H9 (cell line): ENCODE measurements around the gene UPF1. TPM values are rescaled to one million over a fixed set of nuclear protein-coding genes. Genes with fewer than 3 reads are reported as not detected.
A peak's percentile ranks its signal among the peaks of the same experiment; 100 is the strongest.

Experiments used
- DNase-seq: peaks from one replicate; pipeline ENCODE4 v3.0.0-alpha.2; 2017
- H2AFZ ChIP-seq: one replicate; pipeline ENCODE4 v1.6.1; 2013; ENCODE audit warnings: mild to moderate bottlenecking, low read length, control low read depth, moderate library complexity
- H2AK5ac ChIP-seq: 2 replicates; pipeline ENCODE4 v1.6.1; 2013; ENCODE audit warnings: low read length, control low read depth, mixed read lengths; ENCODE audit not compliant: insufficient read length
- H2BK120ac ChIP-seq: one replicate; pipeline ENCODE4 v1.6.1; 2013; ENCODE audit warnings: low read depth, mild to moderate bottlenecking, low read length, control low read depth, inconsistent platforms; ENCODE audit not compliant: poor library complexity, severe bottlenecking
- H2BK12ac ChIP-seq: 2 replicates; pipeline ENCODE4 v1.6.1; 2013; ENCODE audit warnings: low read length, control low read depth, mixed read lengths, low read depth; ENCODE audit not compliant: insufficient read length
- H2BK15ac ChIP-seq: 2 replicates; pipeline ENCODE4 v1.6.1; 2013; ENCODE audit warnings: low read depth, low read length, control low read depth
- H2BK20ac ChIP-seq: one replicate; pipeline ENCODE4 v1.6.1; 2013; ENCODE audit warnings: low read depth, mild to moderate bottlenecking, low read length, control low read depth, inconsistent platforms; ENCODE audit not compliant: poor library complexity, severe bottlenecking
- H2BK5ac ChIP-seq: 2 replicates; pipeline ENCODE4 v1.6.1; 2013; ENCODE audit warnings: low read length, control low read depth, mixed read lengths; ENCODE audit not compliant: insufficient read length
- H3K14ac ChIP-seq: 2 replicates; pipeline ENCODE4 v1.6.1; 2013; ENCODE audit warnings: low read length, control low read depth; ENCODE audit not compliant: insufficient read depth
- H3K18ac ChIP-seq: 2 replicates; pipeline ENCODE4 v1.6.1; 2013; ENCODE audit warnings: low read depth, mild to moderate bottlenecking, mixed read lengths, low read length, control low read depth; ENCODE audit not compliant: insufficient read length
- H3K23ac ChIP-seq: 2 replicates; pipeline ENCODE4 v1.6.1; 2013; ENCODE audit warnings: low read length, control low read depth, mixed read lengths, low read depth; ENCODE audit not compliant: insufficient read length
- H3K23me2 ChIP-seq: 2 replicates; pipeline ENCODE4 v1.6.1; 2013; ENCODE audit warnings: low read depth, mild to moderate bottlenecking, mixed read lengths, low read length, control low read depth; ENCODE audit not compliant: insufficient read length, poor library complexity, severe bottlenecking
- H3K27ac ChIP-seq: 2 replicates; pipeline ENCODE4 v1.5.1; 2013; ENCODE audit warnings: low read length, control low read depth, mixed read lengths, low read depth; ENCODE audit not compliant: insufficient read length
- H3K27me3 ChIP-seq: 2 replicates; pipeline ENCODE4 v1.6.1; 2013; ENCODE audit warnings: low read length, control low read depth, inconsistent platforms; ENCODE audit not compliant: insufficient read depth
- H3K4ac ChIP-seq: 2 replicates; pipeline ENCODE4 v1.6.1; 2013; ENCODE audit warnings: low read depth, mild to moderate bottlenecking, control low read depth, inconsistent platforms, low read length, moderate library complexity
- H3K4me1 ChIP-seq: 2 replicates; pipeline ENCODE4 v1.6.1; 2013; ENCODE audit warnings: low read length, control low read depth, inconsistent platforms; ENCODE audit not compliant: insufficient read depth
- H3K4me2 ChIP-seq: 2 replicates; pipeline ENCODE4 v1.6.1; 2013; ENCODE audit warnings: low read length, control low read depth, mixed read lengths; ENCODE audit not compliant: insufficient read length, insufficient read depth
- H3K56ac ChIP-seq: 2 replicates; pipeline ENCODE4 v1.6.1; 2013; ENCODE audit warnings: low read depth, mild to moderate bottlenecking, mixed read lengths, low read length, control low read depth; ENCODE audit not compliant: insufficient read length
- H3K79me1 ChIP-seq: 2 replicates; pipeline ENCODE4 v1.6.1; 2013; ENCODE audit warnings: low read depth, mild to moderate bottlenecking, moderate library complexity, low read length, control low read depth, inconsistent platforms; ENCODE audit not compliant: insufficient read depth, poor library complexity, severe bottlenecking
- H3K79me2 ChIP-seq: 2 replicates; pipeline ENCODE4 v1.6.1; 2013; ENCODE audit warnings: low read length, control low read depth, inconsistent platforms; ENCODE audit not compliant: insufficient read depth
- H3K9ac ChIP-seq: 2 replicates; pipeline ENCODE4 v1.6.1; 2013; ENCODE audit warnings: low read length, control low read depth, mixed read lengths; ENCODE audit not compliant: insufficient read length; ENCODE audit errors: extremely low read depth
- H3K9me3 ChIP-seq: one replicate; pipeline ENCODE4 v1.6.1; 2013; ENCODE audit warnings: low read depth, low read length, inconsistent platforms; ENCODE audit not compliant: control insufficient read depth
- H3T11ph ChIP-seq: one replicate; pipeline ENCODE4 v1.6.1; 2013; ENCODE audit warnings: mild to moderate bottlenecking, low read length, control low read depth, inconsistent platforms
- H4K20me1 ChIP-seq: one replicate; pipeline ENCODE4 v1.6.1; 2013; ENCODE audit not compliant: control insufficient read depth, insufficient read length, insufficient read depth
- H4K5ac ChIP-seq: 2 replicates; pipeline ENCODE4 v1.6.1; 2013; ENCODE audit warnings: low read depth, mild to moderate bottlenecking, mixed read lengths, low read length, control low read depth; ENCODE audit not compliant: insufficient read length
- H4K8ac ChIP-seq: replicated peaks from 2 replicates; pipeline ENCODE4 v1.6.1; 2013; ENCODE audit warnings: low read length, control low read depth, mixed read lengths, low read depth; ENCODE audit not compliant: insufficient read length
- H4K91ac ChIP-seq: 2 replicates; pipeline ENCODE4 v1.6.1; 2013; ENCODE audit warnings: low read depth, mild to moderate bottlenecking, moderate library complexity, mixed read lengths, low read length, control low read depth; ENCODE audit not compliant: insufficient read length
- H3K27ac Mint-ChIP-seq, 3 experiments: 2 replicates in 2 of 3; 3 replicates in 1 of 3; pipeline ENCODE4 v1.8.0; 2020 to 2021; ENCODE audit warnings: mixed read lengths in 3 of 3, mild to moderate bottlenecking in 1 of 3, moderate library complexity in 1 of 3
- H3K27me3 Mint-ChIP-seq: 2 replicates; pipeline ENCODE4 v1.8.0; 2021; ENCODE audit warnings: low read depth, mild to moderate bottlenecking, moderate library complexity, mixed read lengths
- H3K36me3 Mint-ChIP-seq, 3 experiments: 2 replicates in 2 of 3; 3 replicates in 1 of 3; pipeline ENCODE4 v1.8.0; 2020 to 2021; ENCODE audit warnings: low read depth in 3 of 3, mixed read lengths in 3 of 3; ENCODE audit not compliant: insufficient read depth in 1 of 3
- H3K4me1 Mint-ChIP-seq, 2 experiments: 2 replicates each; pipeline ENCODE4 v1.8.0; 2020; ENCODE audit warnings: mixed read lengths in 2 of 2
- H3K4me3 Mint-ChIP-seq, 2 experiments: 2 replicates in 1 of 2; 3 replicates in 1 of 2; pipeline ENCODE4 v1.8.0; 2020 to 2021; ENCODE audit warnings: mild to moderate bottlenecking in 2 of 2, mixed read lengths in 2 of 2, moderate library complexity in 1 of 2
- H3K9me3 Mint-ChIP-seq, 2 experiments: 2 replicates in 1 of 2; 3 replicates in 1 of 2; pipeline ENCODE4 v1.8.0; 2020; ENCODE audit warnings: mild to moderate bottlenecking in 2 of 2, mixed read lengths in 2 of 2, moderate library complexity in 1 of 2
- CTCF ChIP-seq: fragments of 200-600 bp; sonication (generic); conservative IDR thresholded peaks from 3 replicates; pipeline ENCODE4 v1.8.0; 2021; ENCODE audit warnings: antibody characterized with exemption, mild to moderate bottlenecking
- WGBS: extraction: QIAGEN DNeasy Blood & Tissue Kit; methylation state at CpG from one replicate; pipeline ENCODE4 v1.1.7; 2013; ENCODE audit warnings: missing lambda C conversion rate, low lambda C conversion rate, mixed read lengths; ENCODE audit not compliant: insufficient read length; ENCODE audit errors: extremely low coverage; 5-methylcytosine and 5-hydroxymethylcytosine counted together
- total RNA-seq: library from RNA; stranded (reverse); gene quantifications from 2 replicates; pipeline ENCODE4 v1.2.1, GENCODE V29; 2021

The UPF1 gene
- total RNA-seq, 1 experiment from 2014 or later: 85.4 TPM

GRCh38 chr19:18833849-18834643, 2.3 kb downstream of the UPF1 start:
- TF ChIP-seq CTCF: no peak
- H2BK20ac ChIP-seq: no peak overlapping the region
- no peak overlapping the region for H2BK5ac ChIP-seq
- H3K56ac ChIP-seq: no peak overlapping the region
- H3K4me1 Mint-ChIP-seq: peaks cover 32 to 33% of the 10 kb centered on the region in 2 experiments
- no CpG with 5 or more reads among the region's 18 CpGs for WGBS
- H4K5ac ChIP-seq: no peak overlapping the region
- peaks cover 43% of the 10 kb centered on the region; the same call in 1 of the 2 replicates for H3K79me2 ChIP-seq
- H3K4me3 Mint-ChIP-seq: peak overlapping the region; percentile 92 to 98
- peak overlapping the region; percentile 90 for H3K4me2 ChIP-seq
- H3K9ac ChIP-seq: no peak overlapping the region
- no peak overlapping the region for H4K8ac ChIP-seq
- H2BK15ac ChIP-seq: no peak overlapping the region
- H3K9me3 ChIP-seq: no peaks in the 10 kb centered on the region
- H4K91ac ChIP-seq: no peak overlapping the region
- peaks cover 8% of the 10 kb centered on the region for H3K23me2 ChIP-seq
- peaks cover 24 to 44% (median 27%) of the 10 kb centered on the region in 3 experiments for H3K36me3 Mint-ChIP-seq
- no peak overlapping the region for H2AK5ac ChIP-seq
- H3K18ac ChIP-seq: no peak overlapping the region
- no peak overlapping the region for H3K14ac ChIP-seq
- H3K23ac ChIP-seq: no peak overlapping the region
- no peak overlapping the region for H3K27ac ChIP-seq
- H3K27me3 ChIP-seq: no peaks in the 10 kb centered on the region; the same call in 1 of the 2 replicates
- no peak overlapping the region for H3T11ph ChIP-seq
- H2BK120ac ChIP-seq: no peak overlapping the region
- no peaks in the 10 kb centered on the region for H4K20me1 ChIP-seq
- H3K4ac ChIP-seq: no peak overlapping the region
- H3K79me1 ChIP-seq: peaks cover 3% of the 10 kb centered on the region
- H3K27ac Mint-ChIP-seq: peak overlapping the region; percentile 29 to 92 (median 81); a peak in 6 of 7 replicates
- peaks cover 9% of the 10 kb centered on the region for H3K27me3 Mint-ChIP-seq
- H3K9me3 Mint-ChIP-seq: no peaks in the 10 kb centered on the region
- no peaks in the 10 kb centered on the region for H3K4me1 ChIP-seq
- H2AFZ ChIP-seq: no peak overlapping the region
- H2BK12ac ChIP-seq: no peak overlapping the region
- no peak for DNase-seq
